SKM-1 treated with dmso at 0.1 percent for 144 hours (cell line): Measurements from ENCODE around the gene MCTP2.

Source experiments
- DNase-seq: peaks from one replicate; lab custom pipeline; 2025; ENCODE audit not compliant: unreplicated experiment; lab: John Stamatoyannopoulos, UW

MCTP2 gene

DNA sequence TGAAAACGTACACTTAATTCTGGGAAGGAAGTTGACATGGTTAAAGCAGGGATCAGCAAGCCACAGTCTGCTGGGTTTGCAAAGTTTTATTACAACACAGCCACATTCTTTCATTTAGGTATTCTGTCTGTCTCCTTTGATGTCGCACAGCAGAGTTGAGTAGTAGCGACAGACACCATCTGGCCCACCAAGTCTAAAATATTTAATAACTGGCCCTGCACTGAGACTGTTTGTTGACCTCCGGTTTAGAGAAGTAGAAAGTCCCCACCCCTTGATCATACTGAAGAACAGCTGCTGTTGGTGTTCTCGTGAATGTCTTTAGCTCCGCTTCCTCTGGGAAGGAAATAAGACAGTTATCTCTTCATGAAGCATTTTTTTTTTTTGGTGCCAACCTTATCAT is 66.2 kb downstream of the MCTP2 start:
- no peak for DNase-seq

DNA sequence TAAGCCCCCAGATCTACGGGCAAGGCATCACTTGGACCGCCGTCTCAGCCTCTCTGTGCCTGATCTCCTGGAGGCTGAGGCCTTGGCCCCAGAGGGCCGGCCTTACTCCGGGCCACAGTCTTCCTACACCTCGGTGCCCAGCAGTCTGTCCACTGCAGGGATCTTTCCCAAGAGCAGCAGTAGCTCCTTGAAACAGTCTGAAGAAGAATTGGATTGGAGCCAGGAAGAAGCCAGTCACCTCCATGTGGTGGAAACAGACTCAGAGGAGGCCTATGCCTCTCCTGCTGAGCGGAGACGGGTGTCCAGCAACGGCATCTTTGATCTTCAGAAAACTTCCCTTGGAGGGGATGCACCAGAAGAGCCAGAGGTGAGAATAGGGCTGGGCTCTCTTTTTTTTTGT is 67.0 kb downstream of the MCTP2 start:
- DNase-seq = no peak

DNA sequence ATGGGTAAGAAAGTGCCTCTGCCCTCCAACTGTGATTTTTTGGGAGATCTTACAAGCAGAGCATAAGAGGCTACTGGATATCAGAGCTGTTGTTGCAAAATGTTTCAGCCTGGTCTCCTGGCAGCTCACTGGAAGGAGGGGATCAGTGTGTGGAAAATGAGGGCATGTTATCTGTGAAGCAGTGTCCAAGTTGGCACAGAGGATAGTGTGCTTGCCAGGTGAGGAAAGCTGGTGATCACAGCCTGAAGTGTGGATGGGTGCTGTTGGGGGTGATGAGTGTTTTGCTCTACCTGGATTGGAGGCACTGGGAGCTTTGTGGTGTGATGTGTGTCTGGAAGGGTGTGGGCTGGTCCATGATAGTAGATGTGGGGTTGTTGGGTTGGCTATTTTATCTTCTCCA is 69.3 kb downstream of the MCTP2 start:
- no peak for DNase-seq

DNA sequence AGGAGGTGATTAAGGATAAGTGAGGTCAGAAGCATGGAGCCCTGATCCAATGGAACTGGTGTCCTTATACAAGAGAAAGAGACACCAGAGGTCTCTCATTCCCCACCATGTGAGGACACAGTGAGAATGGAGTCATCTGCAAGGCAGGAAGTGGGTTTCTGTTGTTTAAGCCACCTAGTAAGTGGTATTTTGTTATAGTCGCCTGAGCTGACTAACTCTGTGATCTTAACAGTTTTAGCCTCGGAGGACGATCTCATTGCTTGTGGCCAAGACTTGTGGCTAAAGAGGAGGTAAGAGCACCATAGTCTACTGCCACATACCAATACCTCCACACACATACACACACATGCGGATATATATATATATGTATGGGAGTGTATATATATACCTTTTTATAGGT is 73.8 kb downstream of the MCTP2 start:
- DNase-seq = no peak

DNA sequence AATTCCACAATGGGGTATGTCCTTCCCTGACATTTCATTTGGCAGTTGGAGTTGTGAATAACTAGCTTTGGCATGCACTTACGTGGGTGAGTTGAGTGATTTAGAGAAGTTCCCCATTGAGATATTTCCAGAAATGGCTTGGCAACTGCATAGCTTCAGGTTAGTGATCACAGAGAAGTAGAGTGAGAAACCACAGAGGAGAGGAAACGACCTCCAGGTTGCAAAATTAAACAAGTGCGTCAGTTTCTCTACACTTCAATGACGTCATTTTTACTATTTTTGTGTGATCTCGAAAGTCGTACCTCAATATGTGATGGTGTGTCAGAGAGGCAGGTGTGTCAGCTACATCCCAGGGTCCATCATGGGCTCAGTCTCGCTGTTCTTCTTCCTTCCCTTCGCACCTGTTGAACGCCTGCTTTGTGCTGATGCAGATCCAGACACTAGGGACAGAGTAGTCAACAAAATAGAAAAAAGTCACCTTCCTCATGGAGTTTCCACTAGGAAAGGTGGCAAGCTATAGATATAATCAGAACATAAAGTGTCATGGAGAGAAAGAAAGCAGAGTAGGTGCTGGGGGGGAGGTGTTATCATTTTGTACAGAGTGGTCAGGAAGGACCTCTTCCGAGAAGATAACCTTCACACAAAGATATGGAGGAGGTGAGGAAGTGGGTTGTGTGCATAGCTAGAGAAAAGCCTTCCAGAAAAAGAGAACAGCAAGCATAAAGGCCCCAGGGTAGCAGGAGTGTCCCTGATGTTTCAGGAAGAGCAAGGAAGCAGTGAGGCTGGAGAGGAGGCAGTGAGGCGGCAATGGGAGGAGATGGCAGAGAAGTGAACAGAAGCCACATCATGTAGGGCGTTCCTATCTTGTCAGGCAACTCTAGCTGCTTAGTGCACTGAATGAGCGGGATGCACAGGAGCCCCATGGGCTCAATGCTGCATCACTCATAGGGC is 75.6 kb downstream of the MCTP2 start:
- DNase-seq = peak; percentile 43

DNA sequence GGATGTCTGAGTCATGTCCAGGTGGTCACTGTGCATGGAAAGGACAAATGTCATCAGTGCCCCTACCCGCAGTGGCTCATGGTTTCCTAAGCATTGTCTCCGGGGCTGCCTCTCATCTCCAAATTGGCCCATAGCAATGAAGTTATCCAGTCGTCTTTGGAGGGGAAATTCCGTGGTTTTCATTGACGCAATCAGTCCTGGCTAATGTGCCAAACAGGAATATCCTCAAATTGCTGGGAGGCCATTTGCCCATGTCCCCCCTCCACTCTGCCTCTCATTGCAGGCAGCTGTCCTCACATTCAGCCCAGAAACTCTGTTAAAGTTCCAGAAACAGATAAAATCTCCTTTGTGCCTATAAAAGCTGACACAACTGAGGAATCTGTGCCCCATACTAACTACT is 81.6 kb downstream of the MCTP2 start:
- no peak for DNase-seq

DNA sequence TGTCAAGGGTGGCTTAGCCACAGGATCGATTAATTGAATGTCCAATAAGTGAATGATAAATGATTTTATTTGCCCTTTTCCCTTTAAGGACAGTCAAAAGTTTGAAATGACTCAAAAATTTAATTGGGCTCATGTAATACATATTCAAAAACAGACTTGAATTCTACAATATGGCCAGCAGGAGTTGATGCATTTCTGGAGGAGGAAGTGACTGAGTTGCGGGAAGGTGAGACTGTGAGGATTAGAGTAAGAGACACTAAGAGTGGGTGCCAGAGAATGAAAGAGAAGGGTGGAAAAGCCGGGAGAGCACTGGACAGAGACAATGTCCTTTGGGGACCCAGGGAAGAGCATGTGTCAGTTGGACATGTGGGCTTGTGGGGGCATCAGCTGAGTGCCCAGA is 83.3 kb downstream of the MCTP2 start:
- DNase-seq = no peak

DNA sequence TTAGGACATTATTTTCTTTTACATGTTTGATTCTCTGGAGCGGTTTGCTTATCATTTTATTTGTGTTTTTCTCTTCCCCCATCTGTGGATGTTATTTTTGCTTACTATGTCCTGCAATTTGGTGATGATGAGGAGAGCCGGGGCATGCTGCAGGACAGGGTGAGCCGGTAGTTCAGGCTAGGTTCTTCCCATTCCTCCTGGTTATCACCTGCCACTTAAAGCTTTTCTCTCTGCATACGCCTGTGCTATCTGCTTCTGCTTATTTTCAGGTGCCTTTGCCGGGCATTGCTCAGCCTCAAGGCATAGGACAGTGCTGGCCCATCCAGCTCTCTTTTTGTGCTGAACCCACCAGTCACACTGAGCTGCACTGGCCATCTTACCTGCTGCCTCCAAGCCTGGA is 85.8 kb downstream of the MCTP2 start:
- no peak for DNase-seq

DNA sequence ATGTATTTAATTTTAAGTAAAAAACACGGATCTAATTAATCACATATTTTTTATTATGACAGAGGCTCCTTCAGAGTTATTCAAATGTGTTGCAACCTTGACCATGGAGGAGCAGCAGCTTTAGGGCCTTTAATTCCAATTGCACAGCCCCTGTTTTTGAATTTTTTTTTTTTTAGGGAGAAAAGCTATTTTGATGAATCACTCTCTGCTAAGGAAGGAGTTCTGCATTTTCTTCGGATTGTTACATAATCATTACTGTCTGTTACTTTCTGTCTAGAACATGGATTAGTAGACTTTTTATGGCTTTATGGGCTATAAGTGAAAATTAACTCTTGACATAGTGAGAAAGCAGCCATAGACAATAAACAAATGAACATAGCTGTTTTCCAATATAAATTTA is 90.8 kb downstream of the MCTP2 start:
- DNase-seq = no peak

DNA sequence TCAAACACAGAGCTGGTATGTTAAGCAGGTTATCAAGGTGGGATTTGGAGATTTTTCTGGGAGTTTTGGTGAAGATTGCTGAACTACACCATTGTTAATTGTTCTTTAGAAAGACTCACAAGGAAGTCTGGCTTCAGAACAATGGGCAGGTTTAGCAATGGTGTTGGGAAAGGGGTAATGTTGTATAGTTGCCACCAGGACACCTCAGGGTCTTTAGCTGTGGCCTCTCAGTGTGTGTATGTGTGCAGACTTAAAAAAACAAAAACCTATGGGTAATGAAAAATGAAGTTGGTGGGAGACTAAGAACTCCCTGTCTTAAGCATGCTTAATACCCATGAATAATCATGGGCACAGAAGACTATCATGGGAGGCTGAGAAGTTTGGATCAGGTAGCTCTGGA is 91.7 kb downstream of the MCTP2 start:
- DNase-seq = no peak

DNA sequence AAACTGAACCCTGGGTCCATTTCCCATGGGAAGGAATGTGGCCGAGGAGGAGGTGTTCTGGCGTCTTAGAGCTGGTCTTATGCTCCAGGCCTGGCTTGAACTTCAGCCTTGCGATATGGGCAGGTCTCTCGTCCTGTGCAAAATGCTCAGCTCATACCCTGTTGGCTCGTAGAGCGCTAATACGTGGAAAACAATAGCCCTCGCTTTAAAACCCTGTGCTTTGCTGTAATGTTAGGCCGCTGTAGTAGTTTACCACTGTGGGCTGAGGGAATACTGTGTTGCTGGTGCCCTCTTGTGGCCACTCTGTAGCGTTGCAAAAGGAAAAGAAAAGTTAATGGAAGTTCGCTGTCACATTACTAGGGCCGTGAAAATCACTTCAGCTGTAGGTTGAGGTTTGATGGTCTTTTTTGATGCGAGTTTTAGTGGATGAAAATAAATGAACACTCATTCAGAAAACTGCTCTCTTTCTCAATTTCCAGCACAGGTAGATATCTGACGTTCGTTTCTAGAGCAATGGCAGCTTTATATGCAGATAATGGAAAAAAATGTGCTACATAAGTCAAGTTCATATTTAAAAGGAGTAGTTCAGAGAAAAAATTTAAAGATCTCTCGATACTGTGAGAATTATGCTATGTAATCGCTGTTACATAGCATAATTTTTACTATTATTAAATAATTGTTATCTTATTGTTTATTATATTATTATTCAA is 92.9 kb downstream of the MCTP2 start:
- peak; percentile 62 for DNase-seq

DNA sequence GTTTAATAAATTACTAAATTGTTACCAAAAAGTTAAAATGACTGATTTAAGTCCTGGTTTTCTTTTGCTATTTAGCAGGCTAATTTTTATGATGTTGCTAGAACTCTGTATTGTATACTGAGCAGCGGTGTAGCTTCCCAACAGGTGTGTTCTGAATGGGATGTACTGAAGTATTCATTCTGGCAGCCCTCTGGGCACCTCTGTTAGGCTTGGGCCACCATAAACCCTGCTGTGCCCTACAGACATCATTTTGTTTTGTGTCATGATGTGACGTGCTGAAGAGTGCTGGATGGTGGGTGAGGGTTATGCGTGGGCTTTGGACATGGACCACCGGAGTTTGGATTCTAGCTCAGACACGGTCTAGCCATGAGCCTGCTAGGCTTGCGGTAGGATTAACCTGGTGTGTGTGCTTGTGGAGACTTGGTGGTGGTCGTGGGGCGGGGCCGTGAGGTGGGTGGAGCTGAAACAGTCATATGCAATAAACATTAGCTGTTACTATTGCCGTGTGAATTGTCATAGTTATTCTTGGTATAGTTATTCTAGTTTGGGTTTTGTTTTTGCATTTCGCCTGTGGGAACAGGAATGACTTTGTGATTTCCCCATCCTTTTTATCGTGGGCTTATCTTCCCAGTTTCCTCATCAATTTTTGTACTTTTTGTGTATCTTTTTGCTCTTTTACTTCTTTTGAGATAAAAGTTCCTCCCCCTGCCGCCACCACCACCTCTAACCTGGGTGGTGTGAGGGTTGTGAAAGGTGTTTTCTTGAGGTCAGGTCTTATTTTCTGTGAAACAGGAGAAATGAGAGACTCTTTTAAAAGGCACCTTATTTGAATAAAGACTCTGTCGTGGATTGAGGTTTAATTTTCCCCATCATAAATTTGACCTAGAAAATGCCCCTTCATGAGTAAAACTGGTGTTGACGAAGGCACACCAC is 93.7 kb downstream of the MCTP2 start:
- DNase-seq = no peak

DNA sequence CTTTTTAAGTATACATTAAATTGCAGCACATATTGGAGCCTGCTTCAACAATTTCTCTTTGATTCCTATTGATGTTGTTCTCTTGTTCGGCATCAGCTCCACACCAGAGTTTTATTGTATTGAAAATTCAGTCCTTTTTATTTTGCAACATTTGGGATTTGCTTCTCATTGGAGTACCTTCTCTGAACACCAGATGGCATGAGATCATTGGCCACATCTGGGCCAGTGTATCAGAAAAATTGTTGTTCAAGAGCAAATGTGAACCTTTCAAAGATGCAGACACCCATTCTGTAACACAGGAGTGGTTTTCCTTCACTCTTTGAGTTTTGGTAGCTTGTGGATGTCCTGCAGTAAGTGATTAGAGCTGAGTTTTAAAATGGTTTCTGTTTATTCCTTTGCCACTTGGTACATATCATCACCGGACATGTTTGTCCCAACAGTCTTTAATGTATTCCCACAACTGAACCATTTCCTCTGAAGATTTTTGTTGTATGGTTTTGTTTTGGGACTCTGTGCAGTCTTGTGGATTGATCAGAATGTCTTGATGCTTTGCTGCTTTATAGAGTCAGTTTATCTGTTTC is 96.1 kb downstream of the MCTP2 start:
- DNase-seq = peak; percentile 28

DNA sequence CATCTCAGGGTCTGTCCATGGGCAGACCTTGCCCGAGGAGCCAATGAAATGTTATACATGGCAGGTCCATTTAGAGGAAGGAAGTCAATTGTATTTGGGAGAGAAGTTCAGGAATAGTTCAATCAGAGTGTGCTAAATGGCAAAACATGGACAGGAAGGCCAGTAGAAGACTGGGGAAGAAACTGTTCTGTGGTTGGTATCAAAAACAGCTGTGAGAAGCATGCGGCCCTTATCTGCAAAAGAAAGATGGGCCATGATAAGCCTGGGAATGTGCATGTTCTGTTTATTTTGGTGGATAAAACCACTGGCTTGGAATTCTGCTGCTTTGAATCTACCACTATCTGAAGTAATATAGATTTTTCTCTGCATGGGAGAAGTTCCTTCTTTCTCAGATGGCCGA is 100.4 kb downstream of the MCTP2 start:
- DNase-seq = no peak

DNA sequence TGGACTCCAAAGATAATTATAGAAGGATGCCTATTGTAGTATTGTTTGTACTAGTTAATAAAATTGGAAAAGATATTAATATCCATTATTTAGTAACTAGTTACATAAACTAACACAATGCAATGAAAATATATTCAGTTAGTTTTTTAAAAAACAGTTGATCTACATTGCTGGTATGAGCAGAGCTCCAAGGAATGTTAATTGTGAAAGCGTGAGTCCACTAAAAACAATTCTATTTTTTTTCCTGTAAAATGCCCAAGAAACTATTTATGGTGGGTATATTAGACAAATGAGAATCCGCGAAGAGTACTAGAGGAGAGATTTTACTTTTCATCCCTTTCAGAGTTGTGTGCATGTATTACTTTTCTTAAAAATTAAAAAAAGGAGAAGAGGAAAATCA is 104.3 kb downstream of the MCTP2 start:
- no peak for DNase-seq

DNA sequence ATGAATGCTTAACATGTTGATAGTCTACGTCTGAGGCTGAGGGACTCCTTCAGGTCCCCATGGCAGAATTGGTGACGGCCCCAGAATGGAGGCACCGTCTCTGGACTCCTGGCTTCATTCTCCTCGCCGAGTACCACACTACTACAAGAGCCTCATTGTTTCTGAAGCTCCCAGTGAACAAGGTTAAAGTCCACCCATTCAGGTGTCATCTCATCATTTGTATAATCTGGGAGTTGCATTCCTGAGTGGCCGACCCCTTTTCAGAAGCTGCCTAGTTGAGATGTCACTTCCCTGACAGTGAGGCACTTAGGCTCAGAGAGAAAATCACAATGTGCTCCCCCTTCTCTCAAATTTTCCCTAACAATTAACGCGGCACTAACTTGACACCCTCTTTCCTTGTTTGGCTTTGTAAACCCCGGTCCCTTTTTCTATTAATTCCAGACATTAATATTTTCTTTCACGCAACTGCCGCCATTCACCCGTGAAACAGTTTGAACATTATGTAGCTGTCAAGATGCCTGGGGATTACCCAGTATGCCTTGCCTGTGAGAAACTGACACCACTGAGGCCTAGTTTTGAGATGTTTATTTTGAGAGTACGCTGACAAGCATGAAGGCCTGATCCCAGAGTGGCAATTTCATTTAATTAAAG is 105.6 kb downstream of the MCTP2 start:
- DNase-seq = no peak

DNA sequence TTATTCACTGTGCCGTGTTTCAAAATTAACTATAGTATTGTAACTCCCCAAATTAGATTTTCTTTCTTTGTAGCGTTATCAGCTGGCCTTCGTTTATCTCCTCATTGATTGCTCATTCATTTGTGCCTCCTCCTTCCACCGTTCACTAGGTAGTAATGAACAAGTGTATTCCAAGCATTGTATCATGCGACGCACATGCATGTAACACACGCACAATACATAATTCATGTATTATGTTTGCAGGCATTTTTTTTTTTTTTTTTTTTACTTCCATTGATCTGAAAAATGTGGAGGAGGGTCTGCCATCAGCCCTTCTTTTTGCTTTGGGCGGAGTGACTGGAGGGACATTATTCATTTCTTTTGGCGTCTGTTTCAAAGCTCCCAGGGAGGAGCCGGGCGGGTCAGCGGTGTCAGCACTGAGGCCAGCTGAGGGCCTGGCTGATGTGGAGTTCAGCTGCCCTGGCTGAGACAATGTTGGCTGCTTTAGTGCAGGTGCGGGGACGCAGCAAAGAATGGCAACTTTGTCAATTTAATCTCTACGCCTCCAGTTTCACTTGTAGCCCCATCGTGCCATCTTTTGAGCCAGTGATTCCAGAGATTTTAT is 107.0 kb downstream of the MCTP2 start:
- DNase-seq = no peak

DNA sequence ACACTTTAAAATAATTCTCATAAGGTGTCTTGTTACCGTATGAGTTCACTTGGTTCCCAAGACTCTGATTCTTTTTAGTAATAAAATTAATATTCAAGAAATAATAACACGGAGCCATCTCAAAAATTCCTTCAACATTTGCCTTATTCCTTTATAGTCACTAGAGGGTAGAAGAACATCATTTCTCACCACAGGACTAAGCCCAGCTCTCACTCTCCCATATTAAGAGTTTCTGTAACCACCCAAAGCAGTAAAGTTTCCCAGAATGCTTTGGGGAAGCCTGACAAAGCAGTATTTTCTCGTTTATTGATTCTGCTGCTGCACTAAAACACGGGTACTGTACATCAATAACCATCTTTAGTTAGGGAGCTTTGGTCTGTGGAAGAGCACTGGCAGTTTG is 114.9 kb downstream of the MCTP2 start:
- DNase-seq = no peak

DNA sequence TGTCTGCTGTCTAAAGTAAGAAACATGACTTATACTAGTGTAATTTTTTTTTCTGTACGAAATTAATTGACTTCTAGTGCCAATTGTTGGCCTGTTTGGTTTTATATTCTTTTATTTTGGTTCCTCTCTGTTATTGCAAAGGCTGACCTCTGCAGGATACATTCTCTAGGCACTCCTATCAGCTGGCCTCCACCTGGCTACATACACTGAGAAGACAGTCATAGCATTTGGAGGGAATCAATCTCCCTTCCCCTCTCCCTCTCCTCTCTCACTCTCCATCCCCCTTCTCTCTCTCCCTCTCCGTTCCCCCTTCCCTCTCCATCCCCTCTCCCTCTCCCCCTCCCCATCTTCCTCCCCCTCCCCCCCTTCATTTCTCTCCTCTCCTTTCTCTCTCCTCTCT is 116.7 kb downstream of the MCTP2 start:
- no peak for DNase-seq

DNA sequence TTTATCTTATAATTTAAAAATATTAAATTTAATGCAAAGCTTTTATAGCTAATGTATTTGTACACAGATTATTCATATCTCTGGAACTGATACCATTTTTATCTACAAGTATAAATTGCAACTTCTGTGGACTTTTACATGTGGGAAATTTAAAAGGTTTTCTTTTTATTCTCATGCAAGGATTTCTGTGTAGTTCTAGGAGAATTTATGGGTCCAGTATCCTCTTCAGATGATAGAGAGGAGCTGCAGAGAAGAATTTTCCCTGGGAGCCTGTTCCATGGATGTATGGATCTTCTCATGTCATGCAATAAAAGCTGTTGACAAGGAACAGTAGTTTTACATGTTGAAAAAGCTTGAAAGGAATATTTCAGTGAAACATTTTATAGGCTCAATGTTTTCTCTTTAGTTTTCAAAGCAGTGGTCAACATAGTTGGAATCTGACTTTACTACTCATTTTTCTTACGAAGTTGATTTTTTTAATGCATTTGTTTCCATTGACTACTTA is 119.7 kb downstream of the MCTP2 start:
- DNase-seq = no peak
